ENCODE measurements around the gene DPEP3.

DNA sequence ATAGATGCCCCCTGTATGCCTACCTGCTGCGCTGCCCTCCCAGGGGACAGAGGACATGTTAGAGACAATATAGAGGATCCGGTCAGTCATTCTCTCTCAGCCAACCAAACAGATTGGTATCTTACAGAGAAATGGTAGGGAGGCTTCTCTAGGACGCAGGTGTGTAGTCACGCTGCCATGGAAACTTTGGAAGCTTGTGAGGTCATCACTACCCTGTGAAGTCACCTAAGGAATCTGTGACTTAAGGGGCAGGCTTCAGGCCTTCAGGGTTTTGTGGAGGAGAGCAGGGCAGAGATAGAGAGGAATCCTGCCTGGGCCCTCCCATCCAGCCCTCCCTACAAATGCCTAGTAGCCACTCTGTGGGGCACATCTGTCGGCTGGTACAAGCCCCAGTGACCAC lies 35.4 kb upstream of the DPEP3 start, which contains the start of gene DPEP2NB:
- TF ChIP-seq SUZ12 (IDR thresholded peaks at IDR 0.05; ENCODE audit: extremely low read depth, insufficient read depth, insufficient read length) = no peak
- no peak for TF ChIP-seq ZNF274 (IDR thresholded peaks at IDR 0.05; ENCODE audit: low read depth, low read length)
